Esophagus squamous epithelium (tissue), 5 donors: ENCODE results near the gene GSTM2. TPM values are rescaled to one million over a fixed set of nuclear protein-coding genes. Genes with fewer than 3 reads are reported as not detected.

ENCODE experiments used
- DNase-seq: peaks from one replicate; lab custom pipeline; 2025; lab: John Stamatoyannopoulos, UW
- H3K27ac ChIP-seq, 4 donors: fragments of 200-600 bp; sonication (generic); one replicate each; pipeline ENCODE4 v1.5.1; 2016 to 2019; ENCODE audit warnings: mild to moderate bottlenecking in 1 of 4
- H3K27me3 ChIP-seq, 4 donors: fragments of 200-600 bp; sonication (generic); 1 replicate in 3 of 4; 2 replicates in 1 of 4; pipeline versions ENCODE4 v1.5.1 to v1.6.0; 2017 to 2021; ENCODE audit warnings: antibody characterized with exemption in 1 of 4
- H3K36me3 ChIP-seq, 3 donors: fragments of 200-600 bp; sonication (generic); one replicate each; pipeline ENCODE4 v1.5.1; 2016 to 2019
- H3K4me1 ChIP-seq, 3 donors: fragments of 200-600 bp; sonication (generic); one replicate each; pipeline ENCODE4 v1.5.1; 2017 to 2019
- H3K4me3 ChIP-seq, 4 donors: fragments of 200-600 bp; sonication (generic); 1 replicate in 3 of 4; 2 replicates in 1 of 4; pipeline ENCODE4 v1.5.1; 2016 to 2019; ENCODE audit warnings: mild to moderate bottlenecking in 2 of 4, moderate library complexity in 1 of 4
- H3K9me3 ChIP-seq, 3 donors: fragments of 200-600 bp; sonication (generic); one replicate each; pipeline ENCODE4 v1.5.1; 2016 to 2019
- CTCF ChIP-seq, 6 experiments: fragments of 450-650 bp in 4 of 6; fragments of 200-600 bp in 2 of 6; sonication (generic) in 2 of 6; IDR thresholded peaks; one replicate each; pipeline ENCODE4 v1.5.1; 2016 to 2019; ENCODE audit warnings: antibody characterized with exemption in 6 of 6, mild to moderate bottlenecking in 4 of 6, moderate library complexity in 4 of 6
- POLR2A ChIP-seq, 4 donors: fragments of 450-650 bp; IDR thresholded peaks; one replicate each; pipeline ENCODE4 v1.6.1; 2017; ENCODE audit warnings: antibody characterized with exemption in 4 of 4, mild to moderate bottlenecking in 4 of 4, moderate library complexity in 3 of 4
- WGBS, 2 donors: methylation state at CpG; one replicate each; pipeline ENCODE4 v1.1.5; 2018; 5-methylcytosine and 5-hydroxymethylcytosine counted together
- intact Hi-C: fragments of 100-400 bp; cut with DNase I; formaldehyde crosslinking; loops from one replicate; pipeline ENCODE4 v1.15.0; 2022
- total RNA-seq, 4 donors: library from RNA; depleted of rRNA; stranded (reverse); fragments of >200 nt; gene quantifications; one replicate each; pipeline ENCODE4 v1.1.0, GENCODE V29; 2016
- donor health status: DM: yes; HTN: yes; CAD: no.

The GSTM2 gene
- total RNA-seq, 4 donors from 2014 or later: 17.8 to 87.9 (median 46.2) TPM

- Histone ChIP-seq H3K27ac (peak overlapping the region; percentile 71 to 85 (median 76)), H3K27me3 (no peaks in the 10 kb centered on the region), H3K4me1 (peaks cover 24 to 56% (median 48%) of the 10 kb centered on the region in 3 donors), H3K9me3 (no peaks in the 10 kb centered on the region), H3K36me3 (no peaks in the 10 kb centered on the region), H3K4me3 (no peak overlapping the region)
- 34 to 52% methylated on average over 3 of the region's 3 CpGs for WGBS, 2 donors
- intact Hi-C loops: no loop called here
- TF ChIP-seq CTCF (IDR thresholded peaks at IDR 0.05): no peak
- TF ChIP-seq POLR2A (IDR thresholded peaks at IDR 0.05): no peak
- no peak for DNase-seq
Measured at GRCh38 chr1:109716570-109717090, 48.8 kb downstream of the GSTM2 start.

GRCh38 chr1:109717729-109718128 is 49.9 kb downstream of the GSTM2 start:
- no peak overlapping the region for H3K4me3 ChIP-seq
- no peaks in the 10 kb centered on the region for H3K9me3 ChIP-seq
- no peaks in the 10 kb centered on the region for H3K27me3 ChIP-seq
- 48 to 55% methylated on average over 5 of the region's 5 CpGs for WGBS, 2 donors
- TF ChIP-seq CTCF (IDR thresholded peaks at IDR 0.05) (no peak), POLR2A (IDR thresholded peaks at IDR 0.05) (no peak)
- no peak for DNase-seq
- no peaks in the 10 kb centered on the region for H3K36me3 ChIP-seq
- H3K27ac ChIP-seq: peak overlapping the region; percentile 71 to 85 (median 76)
- H3K4me1 ChIP-seq: peaks cover 24 to 56% (median 48%) of the 10 kb centered on the region in 3 donors
- intact Hi-C loops: no loop called here

- WGBS, 2 donors: 79 to 86% methylated on average over 2 of the region's 2 CpGs
Measured at GRCh38 chr1:109718495-109718894, 50.6 kb downstream of the GSTM2 start.

GRCh38 chr1:109719337-109719837 is 51.5 kb downstream of the GSTM2 start:
- H3K4me1 ChIP-seq: peaks cover 24 to 56% (median 48%) of the 10 kb centered on the region in 3 donors
- no peak overlapping the region for H3K4me3 ChIP-seq
- TF ChIP-seq POLR2A (IDR thresholded peaks at IDR 0.05): no peak
- TF ChIP-seq CTCF (IDR thresholded peaks at IDR 0.05): no peak
- no peaks in the 10 kb centered on the region for H3K36me3 ChIP-seq
- intact Hi-C loops: no loop called here
- no peaks in the 10 kb centered on the region for H3K9me3 ChIP-seq
- H3K27me3 ChIP-seq: no peaks in the 10 kb centered on the region
- DNase-seq: no peak
- WGBS, 2 donors: 33 to 43% methylated on average over 5 of the region's 5 CpGs
- H3K27ac ChIP-seq: peak overlapping the region in 1 of 4 donors; percentile 77

More at GRCh38 chr1:109718495-109718894, 50.6 kb downstream of the GSTM2 start:
- H3K9me3 ChIP-seq: no peaks in the 10 kb centered on the region
- peak overlapping the region; percentile 57 to 85 (median 76) for H3K27ac ChIP-seq
- TF ChIP-seq CTCF (IDR thresholded peaks at IDR 0.05) (no peak), POLR2A (IDR thresholded peaks at IDR 0.05) (no peak)
- H3K4me1 ChIP-seq: peaks cover 24 to 56% (median 48%) of the 10 kb centered on the region in 3 donors
- intact Hi-C loops: no loop called here
- no peaks in the 10 kb centered on the region for H3K27me3 ChIP-seq
- no peak overlapping the region for H3K4me3 ChIP-seq
- DNase-seq: no peak
- H3K36me3 ChIP-seq: no peaks in the 10 kb centered on the region

GRCh38 chr1:109721042-109721441 is 53.2 kb downstream of the GSTM2 start:
- Histone ChIP-seq H3K27ac (no peak overlapping the region), H3K4me3 (no peak overlapping the region), H3K9me3 (no peaks in the 10 kb centered on the region), H3K36me3 (no peaks in the 10 kb centered on the region), H3K4me1 (peaks cover 24 to 39% (median 36%) of the 10 kb centered on the region in 3 donors), H3K27me3 (no peaks in the 10 kb centered on the region)
- WGBS, 2 donors: 87 to 88% methylated on average over 5 of the region's 5 CpGs
- intact Hi-C loops: no loop called here
- no peak for DNase-seq
- TF ChIP-seq POLR2A (IDR thresholded peaks at IDR 0.05) (no peak), CTCF (IDR thresholded peaks at IDR 0.05) (no peak)
